Skin of body (tissue), 2 donors: ENCODE measurements around the gene RSPH1. TPM values are rescaled to one million over a fixed set of nuclear protein-coding genes. Genes with fewer than 3 reads are reported as not detected.

Source experiments
- DNase-seq: peaks from one replicate; lab custom pipeline; 2025; lab: John Stamatoyannopoulos, UW
- total RNA-seq: library from RNA; depleted of rRNA; stranded (reverse); fragments of >200 nt; gene quantifications from one replicate; pipeline ENCODE4 v1.2.3, GENCODE V29; 2014

The RSPH1 gene
- total RNA-seq, 1 donor from 2014 or later: 0.39 TPM

DNA sequence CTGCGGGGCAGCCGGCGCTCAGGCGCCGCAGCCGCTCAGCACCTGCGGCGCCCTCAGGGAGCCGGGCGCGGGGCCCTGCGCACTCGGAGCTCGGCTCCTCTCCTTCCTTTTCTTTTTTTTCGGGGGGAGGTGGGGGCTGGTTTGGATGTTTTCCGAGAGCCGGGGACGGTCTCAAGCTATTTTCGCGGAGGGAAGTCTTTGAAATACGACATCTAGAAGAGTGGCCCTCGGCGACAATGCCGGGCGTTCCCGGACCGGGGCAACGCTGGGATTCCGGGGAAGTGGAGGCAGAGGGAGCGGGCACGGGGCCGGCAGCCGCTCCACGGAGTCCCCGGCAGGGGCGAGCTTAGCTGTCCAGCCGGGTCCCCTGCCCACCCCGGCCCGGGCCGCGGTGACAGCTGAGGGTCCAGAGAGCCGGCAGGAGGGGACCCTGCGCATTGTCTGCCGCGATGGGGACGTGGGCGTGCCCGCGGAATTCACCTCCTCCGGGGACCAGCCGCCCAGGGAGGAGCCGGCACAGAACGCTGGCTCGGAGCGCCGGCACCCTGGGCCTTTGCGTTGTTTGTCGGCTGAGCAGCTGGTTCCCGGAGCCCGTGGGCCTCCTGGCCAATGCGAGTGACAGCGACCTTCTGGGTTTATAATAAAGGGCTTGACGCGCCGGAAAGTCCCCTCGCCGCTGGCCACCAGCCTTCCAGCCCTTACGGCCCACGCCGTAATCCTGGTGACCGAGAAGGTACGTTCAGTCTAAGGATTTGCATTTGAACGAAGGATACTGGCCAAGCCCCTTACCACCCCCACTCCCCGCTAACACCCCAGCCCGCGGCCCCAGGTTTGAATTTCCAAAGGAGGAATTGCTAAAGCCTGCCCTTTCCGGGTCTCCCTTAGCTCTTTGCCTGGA, 18.2 kb upstream of the RSPH1 start:
- no peak for DNase-seq

GRCh38 chr21:42513151-42513984, 17.3 kb upstream of the RSPH1 start, which contains the start of gene SLC37A1:
SLC37A1 (plus strand) TSS chr21:42513852; CDS start chr21:42518455, 4,603 bp downstream.
- DNase-seq: no peak

GRCh38 chr21:42512346-42513034, 16.5 kb upstream of the RSPH1 start:
- DNase-seq: no peak

DNA sequence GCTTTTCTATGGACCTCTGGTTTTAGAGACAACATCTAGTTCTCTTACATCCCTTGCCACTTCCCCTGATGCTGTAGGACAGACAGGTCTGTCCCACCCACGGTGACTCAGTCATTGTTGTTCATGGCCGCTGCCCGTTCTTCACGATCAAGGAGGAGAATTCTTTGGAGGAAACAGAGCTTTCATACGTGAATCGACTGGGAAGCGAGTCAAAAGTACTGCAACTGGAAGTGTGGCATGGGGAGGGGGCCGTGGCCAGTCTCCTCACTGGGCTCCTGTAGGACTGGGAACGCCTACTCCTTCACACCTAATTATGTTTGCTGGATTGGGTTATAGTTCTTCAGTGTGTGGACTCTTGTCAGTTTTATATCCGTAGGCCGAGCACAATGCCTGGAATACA, 13.2 kb upstream of the RSPH1 start:
- no peak for DNase-seq

DNA sequence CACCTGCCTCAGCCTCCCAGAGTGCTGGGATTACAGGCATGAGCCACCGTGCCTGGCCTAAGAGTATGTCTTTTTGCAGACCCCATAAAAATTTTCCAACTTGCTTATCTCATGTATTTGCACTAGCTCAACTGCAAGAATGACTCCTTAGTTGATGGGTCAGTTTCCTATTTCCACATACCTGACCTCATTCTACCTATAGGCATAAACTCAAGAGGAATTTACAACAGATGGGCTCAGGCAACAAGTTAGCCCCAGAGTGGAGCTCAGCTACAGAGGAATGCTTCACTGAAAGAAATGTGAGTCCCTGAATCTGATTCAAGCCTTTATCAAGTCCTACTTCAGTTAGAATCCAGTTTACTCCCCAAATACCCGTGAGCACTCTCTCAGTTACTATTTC, 12.3 kb upstream of the RSPH1 start:
- no peak for DNase-seq

DNA sequence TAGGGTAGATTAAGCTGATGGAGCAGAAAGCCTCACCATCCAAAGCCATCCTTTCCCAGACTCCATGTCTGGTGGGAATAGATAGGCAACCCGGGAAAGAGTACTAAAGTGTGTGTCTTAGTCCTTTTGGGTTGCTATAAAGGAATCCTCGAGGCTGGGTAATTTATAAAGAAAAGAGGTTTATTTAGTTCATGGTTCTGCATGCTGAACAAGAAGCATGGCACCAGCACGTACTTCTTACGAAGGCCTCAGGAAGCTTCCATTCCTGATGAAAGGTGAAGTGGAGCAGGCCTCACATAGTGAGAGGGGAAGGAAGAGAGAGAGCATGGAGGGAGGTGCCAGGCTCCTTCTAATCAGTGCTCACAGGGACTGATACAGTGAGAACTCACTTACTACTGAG, 11.4 kb upstream of the RSPH1 start:
- no peak for DNase-seq

DNA sequence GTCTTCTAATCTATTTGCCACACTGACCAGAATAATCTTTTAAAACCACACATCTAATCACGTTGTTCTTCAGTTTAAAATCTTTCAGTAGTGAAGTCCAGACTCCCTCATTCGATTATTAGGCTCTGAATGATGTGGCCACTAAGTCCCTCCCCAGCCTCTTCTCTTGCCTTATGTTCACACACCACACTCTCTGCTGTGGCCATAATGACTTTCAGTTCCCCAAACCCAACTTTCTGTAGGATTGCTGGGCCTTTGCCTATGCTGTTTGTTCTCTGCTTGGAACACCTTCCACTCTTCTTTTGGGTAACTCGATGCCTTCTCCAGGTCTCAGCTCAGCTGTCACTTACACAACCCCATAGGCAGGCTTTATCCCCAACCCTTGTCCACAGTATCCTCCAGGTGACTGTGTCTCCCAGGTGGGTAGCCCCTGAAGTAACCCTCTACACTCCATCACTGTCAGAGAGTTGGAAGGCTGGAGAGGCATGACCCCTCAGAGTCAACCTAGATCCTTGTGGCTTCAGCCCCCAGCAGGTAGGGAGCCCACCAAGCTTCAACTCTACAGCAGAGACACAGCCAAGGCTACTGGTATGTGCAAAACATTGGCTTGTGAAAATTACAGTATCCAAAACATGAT, 9.2 kb upstream of the RSPH1 start:
- no peak for DNase-seq

DNA sequence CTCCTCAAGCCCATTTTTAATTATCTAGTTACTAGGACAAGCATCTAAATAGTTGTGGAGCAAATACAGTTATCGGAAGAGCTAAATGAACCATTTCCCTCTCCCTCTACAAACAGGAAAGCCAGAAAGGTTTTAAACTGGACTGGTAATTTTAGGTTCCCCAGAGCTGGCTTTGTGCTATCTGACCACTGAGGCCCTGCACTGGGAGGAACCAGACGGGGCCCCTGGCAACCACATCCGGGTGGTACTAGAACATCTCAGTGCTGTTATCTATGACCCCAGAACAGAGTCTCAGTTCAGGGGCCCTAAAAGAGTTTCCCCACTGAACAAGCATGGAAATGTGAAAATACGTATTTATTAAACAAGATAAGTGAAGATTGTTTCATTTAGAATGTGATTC, 7.7 kb upstream of the RSPH1 start:
- DNase-seq: no peak

GRCh38 chr21:42500736-42501135, 4.7 kb upstream of the RSPH1 start:
- DNase-seq: no peak

GRCh38 chr21:42500225-42500624, 4.2 kb upstream of the RSPH1 start:
- DNase-seq: no peak

DNA sequence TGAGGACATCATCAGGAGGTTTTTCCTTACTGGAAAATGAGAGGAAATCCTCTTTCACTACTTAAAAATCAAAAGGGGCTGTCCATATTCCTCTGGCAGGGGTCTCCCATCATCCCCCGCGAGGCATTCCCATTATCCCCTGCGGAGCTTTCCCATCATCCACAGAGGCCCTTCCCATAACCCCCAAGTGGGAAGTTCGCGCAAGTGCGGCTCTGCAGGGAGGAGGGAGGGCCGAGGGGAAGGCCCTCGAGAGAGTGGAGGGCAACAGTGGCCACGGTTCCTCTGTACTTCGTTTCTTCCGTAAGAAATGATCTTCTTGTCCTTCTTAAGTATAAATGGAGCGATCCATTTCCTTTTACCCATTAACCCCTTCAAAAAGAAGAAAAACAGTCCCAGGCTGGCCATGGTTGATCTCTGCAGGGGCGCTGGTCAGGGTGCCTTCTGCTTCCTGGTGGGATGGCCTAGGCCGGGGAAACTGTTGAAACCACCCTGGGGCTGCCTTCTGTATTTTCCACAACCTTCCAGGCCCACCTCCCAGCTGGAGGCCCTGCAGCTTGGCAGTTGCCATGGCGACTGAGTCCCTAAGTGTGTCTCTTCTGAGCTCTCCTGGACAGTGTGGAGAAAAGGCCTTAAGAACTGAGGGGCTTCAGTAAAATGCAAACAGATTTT, 3.6 kb upstream of the RSPH1 start:
- no peak for DNase-seq

- no peak for DNase-seq
Observed at GRCh38 chr21:42498012-42498411, 2.0 kb upstream of the RSPH1 start.

GRCh38 chr21:42496839-42497202, 797 bp upstream of the RSPH1 start:
- no peak for DNase-seq

- peak; percentile 58 for DNase-seq
Observed at GRCh38 chr21:42495765-42496119, 282 bp downstream of the RSPH1 start.

- DNase-seq: no peak
Observed at GRCh38 chr21:42495027-42495426, 997 bp downstream of the RSPH1 start.

DNA sequence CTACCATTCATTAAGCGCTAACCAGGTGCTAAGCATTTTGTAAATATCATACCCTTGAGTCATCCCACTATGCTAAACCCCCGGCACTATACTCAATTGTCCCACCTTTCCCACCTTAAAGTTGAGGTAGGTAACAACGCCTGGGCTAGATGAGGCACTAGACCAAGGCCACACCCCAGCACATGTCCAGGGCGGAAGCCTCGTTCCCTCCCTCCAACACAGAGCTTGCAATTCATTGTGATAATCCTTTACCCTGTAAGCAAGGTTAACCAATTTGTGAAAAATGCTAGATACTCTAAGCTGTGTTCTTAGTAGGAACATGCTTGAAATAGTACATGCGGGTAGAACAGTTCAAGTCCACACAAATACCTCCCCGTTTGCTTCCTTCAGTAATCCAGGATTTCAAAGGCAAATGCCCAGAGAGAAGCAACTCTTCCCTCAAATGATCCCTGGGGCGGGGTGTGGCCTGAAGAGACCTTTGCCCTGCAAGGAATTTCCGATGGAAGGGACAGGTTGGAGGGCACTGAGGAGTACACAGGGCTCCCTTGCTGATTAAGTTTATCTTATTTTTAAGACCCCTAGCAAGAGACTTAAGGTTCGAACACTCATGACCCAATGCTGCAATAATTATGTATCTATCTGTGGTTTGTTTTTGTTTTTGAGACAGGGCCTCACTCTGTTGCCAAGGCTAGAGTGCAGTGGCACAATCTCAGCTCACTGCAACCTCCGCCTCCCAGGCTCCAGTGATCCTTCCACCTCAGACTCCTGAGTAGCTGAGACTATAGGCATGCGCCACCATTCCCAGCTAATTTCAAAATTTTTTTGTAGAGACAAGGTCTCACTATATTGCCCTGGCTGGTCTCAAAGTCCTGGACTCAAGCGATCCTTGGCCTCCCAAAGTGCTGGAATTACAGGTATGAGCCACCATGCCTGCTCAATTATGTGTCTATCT, 2.6 kb downstream of the RSPH1 start:
- no peak for DNase-seq

GRCh38 chr21:42492201-42492600, 3.8 kb downstream of the RSPH1 start:
- DNase-seq: no peak

GRCh38 chr21:42491328-42491727, 4.7 kb downstream of the RSPH1 start:
- no peak for DNase-seq

- DNase-seq: no peak
Observed at GRCh38 chr21:42490720-42491119, 5.3 kb downstream of the RSPH1 start.

GRCh38 chr21:42489991-42490390, 6.0 kb downstream of the RSPH1 start:
- no peak for DNase-seq
